Measurements from ENCODE around the gene DIRAS3.
"Not testable (repeated sequence)": the region's sequence is repeated elsewhere in the genome, so short reads cannot be mapped to it uniquely, and the experiment has no call there.

The DIRAS3 gene, protein sequence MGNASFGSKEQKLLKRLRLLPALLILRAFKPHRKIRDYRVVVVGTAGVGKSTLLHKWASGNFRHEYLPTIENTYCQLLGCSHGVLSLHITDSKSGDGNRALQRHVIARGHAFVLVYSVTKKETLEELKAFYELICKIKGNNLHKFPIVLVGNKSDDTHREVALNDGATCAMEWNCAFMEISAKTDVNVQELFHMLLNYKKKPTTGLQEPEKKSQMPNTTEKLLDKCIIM

DNA sequence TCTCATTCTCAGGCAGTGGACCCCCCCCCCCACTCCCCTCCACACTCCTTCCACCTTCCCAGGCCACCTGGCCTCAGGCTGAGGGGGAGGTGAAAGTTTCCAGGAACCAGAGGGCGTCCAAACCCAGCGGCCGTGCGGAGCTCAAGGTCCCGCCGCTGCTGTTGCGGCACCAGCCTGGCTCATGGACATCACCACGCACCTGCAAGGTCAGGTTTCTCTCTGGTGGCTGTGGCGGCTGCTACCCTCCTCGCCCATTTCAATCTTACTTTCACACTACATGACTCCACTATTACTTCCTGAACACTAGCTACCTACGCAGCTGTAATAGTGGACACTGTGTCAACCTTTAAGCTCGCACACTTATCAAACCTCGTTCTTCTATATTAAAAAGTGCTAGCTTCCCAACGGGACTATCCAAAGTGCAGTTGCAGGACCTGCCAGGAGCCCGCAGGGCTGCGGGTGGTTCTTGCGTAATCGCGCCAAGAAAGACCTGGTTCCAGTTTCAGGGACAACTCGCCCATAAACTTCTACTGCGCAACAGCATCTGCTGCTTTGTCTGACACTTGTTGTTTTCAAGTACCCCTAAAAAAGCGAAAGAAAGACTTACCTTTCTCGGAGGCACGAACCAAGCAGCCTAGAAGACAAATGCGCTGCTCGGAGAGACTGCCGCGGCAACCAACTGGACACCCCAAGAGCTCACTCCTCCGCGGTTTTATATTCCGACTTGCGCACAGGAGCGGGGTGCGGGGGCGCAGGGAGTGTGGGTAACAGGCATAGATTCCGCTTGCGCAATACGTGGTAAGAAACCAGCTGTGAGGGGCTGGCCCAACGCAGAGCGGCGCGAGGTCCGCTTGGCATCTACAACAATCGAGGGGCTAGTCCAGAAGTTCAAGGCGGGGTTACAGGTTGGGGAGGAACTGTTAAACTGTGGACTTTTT lies at the start of gene DIRAS3:
DIRAS3 (minus strand) TSS at position 687 of the 938 bp plus-strand sequence. CDS start 3,330 bp downstream, outside the sequence.
- DNase-seq = no peak

DNA sequence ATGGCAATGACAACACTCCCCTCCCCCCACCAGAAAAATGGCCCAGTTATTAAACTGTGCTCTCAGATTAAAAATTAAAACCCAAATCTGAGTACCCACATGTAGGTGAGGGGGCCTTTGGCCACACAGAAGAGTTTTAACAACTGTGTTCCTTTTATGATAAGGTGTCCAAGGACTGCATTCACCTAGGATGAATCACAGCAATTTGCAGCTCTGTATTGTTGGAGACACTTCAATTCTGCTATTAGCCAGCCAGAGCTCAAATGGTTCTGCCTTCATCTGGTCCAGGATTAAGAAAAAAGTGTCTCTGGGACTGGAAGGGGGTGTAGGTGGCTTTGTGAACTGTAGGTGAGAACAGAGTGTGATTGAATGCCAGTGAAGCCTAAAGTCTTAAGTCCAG lies 43.3 kb upstream of the DIRAS3 start:
- DNase-seq = no peak

DNA sequence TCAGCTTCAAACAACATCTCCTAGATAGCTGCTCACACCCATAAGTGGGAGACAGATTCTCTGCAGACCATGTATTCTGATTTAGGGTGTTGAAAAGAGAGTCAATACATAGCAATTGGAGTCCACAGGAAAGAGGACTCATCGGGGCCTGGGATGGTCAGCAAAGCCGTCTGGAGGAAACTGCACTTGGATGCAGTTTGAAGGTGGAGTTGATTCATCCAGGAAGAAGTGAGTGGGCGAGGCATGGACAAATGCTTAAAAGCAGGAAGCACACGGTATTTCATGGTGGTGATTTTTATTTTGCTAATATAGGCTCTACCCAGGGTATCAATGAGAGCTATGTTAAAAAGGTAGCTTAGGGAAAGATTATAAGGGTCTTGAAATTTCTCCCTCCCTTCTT lies 36.8 kb upstream of the DIRAS3 start:
- no peak for DNase-seq

DNA sequence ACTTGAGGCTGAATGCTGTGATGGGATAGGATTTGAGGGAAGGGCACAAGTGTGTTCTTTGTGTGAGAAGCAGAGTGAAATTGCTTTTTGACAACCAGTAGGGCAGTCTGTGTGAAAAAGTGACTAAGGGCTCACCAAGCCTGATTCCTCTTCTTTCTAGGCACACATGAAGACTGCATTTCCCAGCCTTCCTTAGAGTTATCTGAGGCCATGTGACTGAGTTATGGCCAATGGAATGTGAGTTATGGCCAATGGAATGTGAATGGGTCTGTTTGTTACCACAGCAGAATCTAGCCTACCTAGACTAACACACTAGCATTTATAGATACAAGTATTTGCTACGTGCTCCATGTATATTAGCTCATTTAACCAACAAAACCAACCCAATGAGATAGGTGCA lies 35.3 kb upstream of the DIRAS3 start:
- no peak for DNase-seq

DNA sequence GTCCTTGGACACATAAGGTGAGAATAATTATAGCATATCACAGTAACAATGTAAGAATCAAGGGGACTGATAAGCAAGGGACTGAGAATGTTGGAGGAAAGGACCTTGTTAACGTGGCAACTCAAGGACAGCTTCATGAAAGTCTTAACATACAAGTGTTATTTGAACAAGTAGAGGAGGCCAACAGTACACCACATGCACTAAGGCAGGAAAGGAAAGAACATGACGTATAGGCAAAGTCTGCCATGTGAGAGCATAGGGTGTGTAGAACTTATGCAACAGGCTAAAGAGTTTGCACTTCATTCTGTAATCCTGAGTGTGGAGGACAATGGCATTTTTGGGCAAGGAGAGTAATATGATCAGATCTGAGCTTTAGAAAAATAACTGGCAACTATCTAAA lies 33.3 kb upstream of the DIRAS3 start:
- DNase-seq = no peak

DNA sequence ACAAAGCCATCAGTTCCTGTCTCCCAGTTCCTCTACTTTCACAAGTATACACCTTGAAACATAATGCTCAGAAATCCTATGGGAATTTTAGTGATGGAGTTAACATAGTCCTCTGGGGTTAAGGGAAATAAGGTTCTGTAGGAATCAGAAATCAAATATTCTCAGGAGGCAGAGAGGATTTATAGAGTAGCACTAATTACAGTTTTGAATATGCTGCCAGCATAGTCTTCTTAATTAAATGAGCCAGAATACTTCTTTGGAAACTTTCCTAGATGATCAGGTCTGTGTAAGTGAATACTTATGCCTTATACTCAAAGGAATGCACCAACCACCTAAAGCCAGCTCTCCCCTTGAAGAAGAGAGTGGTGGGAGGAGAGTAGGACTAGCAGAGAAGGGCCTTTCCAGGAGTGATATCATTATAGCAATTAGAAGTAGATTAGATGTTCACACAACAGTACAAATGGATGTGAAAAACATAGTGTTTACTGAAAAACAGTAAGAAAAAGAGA lies 31.4 kb upstream of the DIRAS3 start:
- no peak for DNase-seq

DNA sequence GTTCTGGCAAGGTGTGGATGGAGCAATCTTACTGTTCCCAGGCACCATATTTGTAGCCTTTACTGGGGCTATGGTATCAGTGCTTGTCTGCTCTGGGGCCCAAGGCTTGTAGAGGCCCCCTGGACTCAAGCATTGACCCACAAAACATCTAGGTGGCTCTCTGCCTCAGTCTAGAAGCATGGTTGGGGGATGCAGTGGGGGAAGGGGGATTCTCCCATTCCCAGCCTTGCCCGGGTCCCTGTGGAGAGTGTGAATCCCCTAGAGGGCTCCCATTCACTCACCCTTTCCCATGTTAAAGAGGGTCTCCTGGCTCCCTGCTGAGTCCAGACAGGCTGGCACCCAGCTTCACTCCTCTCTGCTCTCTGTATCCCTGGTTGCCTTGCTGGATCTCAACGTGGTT lies 28.2 kb upstream of the DIRAS3 start:
- no peak for DNase-seq

DNA sequence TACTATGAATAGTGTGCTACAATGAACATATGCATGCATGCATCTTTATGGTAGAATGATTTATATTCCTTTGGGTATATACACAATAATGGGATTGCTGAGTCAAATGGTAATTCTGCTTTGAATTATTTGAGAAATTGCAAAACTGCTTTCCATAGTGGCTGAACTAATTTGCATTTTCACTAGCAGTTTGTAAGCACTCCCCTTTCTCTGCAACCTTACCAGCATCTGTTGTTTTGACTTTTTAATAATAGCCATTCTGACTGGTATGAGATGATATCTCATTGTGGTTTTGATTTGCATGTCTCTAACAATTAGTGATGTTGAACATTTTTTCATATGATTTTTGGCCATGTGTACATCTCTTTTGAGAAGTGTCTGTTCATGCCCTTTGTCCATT lies 24.0 kb upstream of the DIRAS3 start:
- DNase-seq = no peak

DNA sequence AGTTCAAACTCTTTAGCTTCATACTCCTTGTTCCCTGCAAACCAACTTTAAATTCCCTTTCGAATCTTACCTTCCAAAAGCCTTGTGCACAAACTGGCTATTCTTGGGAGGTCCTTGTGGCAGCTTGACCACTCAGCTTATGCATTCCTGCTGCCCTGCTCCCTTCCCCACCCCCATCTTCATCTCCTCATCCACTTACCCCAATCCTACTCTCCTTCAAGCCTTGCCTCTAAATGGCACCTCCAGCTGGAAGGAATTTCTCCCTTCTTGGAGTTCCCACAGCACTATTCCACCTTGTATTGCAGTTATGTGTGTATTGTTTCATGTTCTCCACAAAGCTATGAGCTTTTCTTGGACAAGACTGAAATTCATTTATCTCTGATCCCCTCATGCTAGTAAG lies 15.3 kb upstream of the DIRAS3 start:
- no peak for DNase-seq

DNA sequence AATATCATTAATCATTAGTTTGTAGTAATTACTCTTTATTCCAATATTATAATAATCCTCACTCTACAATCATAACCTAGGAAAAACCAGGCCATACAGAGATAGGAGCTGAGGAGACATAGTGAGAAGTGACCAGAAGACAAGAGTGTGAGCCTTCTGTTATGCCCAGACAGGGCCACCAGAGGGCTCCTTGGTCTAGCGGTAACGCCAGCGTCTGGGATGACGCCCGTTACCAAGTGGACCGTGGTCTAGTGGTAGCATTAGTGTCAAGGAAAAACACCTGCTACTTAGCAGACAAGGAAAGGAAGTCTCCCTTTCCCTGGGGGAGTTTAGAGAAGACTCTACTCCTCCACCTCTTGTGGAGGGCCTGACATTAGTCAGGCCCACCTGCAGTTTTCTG lies 7.6 kb upstream of the DIRAS3 start:
- not testable (repeated sequence) for DNase-seq

DNA sequence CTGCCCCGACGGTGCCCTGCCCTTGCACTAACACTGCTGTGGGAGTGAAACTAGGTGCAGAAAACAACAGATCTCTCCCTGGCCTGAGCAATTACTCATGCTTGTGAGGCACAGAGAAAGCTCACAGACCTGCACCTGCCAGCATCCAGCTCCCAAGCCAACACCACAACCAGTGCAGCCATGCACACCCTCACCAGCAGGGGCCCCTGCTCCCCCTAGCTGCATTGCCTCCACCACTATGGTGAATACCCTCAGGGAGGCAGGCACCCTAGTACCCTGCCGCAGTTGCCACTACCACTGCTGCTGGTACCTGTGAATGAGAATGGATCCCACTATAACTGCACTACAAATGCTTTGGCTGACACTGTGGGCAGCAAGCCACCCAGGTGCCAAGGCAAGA lies 7.1 kb upstream of the DIRAS3 start:
- no peak for DNase-seq

DNA sequence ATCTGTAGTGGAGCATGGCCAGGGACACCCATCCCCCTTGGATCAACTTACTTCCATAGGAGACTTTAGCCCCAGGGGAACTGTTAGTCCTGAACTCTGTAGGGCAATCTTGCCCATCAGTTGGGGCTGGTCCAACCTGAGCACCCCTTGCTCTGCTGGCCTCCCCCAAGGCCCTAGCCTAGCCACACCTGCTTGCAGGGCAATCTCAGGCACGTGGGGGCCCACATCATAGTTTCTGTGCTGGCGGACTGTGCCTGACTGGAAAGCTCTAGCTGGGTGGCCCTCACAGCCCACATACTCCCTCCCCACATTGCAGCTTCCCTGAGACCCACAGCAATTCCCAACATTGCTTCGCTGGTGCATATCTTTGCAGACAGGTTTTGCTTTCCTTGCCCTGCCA lies 6.6 kb upstream of the DIRAS3 start:
- no peak for DNase-seq

DNA sequence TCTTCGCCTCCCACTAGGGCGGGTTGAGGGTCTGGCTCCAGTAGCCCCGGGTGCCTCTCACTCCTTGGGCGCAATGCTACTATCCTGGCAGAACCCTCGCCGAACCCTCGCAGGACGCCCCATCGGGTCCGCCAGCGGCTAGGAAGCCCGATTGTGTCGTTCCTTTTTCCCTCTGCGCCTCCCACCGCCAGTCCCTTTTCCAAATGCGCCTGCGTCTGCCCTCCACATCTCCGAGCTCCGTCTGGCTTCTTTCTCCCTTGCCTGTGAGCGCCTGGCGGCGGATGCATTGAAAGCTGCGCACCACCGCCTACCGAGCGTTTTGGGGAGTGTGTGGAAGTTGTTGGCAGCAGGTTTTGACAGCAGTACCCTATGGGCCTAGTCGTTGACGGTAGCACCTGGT lies 1.0 kb upstream of the DIRAS3 start:
- no peak for DNase-seq

DNA sequence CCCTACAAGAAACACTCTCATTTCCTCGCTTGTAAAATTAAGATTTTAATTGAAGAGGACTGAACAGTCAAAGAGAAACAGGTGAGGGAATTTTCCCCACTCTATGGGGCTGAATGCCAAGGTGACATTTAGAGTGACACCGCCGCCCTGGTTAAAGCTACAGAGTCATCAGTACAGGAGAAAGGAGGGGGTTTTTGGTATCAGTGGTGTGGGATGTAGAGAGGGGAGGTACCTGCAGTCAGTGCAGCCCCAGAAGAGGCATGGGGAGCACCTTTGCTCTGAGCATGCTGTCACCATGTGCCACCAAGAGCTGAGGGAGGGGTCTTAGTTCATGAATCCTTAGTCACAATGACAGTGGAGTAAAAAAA lies 2.8 kb downstream of the DIRAS3 start:
- no peak for DNase-seq

DNA sequence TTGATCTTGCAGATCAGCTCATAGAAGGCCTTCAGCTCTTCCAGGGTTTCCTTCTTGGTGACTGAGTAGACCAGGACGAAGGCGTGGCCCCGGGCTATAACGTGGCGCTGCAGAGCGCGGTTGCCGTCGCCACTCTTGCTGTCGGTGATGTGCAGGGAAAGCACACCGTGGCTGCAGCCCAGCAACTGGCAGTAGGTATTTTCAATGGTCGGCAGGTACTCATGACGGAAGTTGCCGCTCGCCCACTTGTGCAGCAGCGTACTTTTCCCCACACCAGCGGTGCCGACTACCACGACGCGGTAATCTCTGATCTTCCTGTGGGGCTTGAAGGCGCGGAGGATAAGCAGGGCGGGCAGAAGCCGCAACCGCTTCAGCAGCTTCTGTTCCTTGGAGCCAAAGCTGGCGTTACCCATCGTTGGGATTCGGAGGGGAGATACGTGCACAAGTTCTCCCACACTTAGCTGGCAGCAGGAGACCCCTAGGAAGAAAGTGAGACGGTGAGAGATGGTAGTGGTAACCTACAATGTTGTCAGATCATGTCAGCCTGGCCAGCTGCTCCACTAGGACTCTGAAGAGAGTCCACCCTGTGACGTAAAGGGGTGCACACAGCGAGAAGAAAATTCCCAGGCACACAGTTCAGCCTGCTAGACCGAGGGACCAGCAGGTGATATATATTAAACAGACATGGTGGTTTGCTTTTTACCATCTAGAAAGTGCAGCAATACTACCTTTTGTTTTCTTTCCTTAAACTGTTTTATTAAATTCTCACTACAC lies 3.4 kb downstream of the DIRAS3 start:
- DNase-seq = no peak

DNA sequence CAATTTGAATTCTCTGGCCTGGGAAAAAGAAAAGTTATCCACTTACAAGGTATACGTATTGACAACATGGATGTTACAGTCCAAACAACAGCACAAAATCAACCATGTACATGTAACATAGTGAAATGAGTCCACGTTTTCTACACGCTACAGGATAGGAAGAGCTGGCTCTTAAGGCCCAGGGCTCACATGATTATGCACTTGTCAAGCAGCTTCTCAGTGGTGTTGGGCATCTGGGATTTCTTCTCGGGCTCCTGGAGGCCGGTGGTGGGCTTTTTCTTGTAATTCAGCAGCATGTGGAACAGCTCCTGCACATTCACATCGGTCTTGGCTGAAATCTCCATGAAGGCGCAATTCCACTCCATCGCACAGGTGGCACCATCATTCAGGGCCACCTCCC lies 4.0 kb downstream of the DIRAS3 start:
- no peak for DNase-seq

DNA sequence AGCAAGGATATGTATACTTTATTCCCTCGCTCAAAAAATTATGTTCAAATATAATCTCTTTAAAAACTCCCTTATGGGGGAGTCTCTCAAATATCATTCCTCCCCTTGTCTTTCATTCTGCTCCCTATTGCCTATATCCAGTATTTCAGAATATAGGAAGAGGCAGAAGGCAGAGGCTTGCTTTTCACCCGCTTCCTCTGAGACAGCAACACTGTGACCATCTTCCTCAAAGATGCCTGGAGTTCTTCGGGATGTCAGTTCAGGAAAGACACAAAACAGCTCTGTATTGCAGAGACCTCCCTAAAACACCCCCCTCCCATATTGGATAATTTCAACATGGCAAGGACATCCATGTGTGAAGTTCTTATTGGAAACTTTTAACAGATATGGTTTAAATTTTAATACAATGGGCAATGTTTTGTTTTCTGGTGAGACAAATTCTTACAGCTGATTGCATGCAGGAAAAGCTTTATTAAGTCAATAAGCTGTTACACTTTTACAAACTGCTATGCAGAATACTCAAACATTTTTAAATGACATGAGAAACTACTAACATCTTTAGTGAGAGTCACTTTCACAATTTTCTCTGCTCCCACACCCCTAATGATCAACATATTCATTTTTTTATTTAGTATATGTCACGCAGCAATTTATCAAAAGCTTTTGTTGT lies 4.8 kb downstream of the DIRAS3 start:
- DNase-seq = no peak

DNA sequence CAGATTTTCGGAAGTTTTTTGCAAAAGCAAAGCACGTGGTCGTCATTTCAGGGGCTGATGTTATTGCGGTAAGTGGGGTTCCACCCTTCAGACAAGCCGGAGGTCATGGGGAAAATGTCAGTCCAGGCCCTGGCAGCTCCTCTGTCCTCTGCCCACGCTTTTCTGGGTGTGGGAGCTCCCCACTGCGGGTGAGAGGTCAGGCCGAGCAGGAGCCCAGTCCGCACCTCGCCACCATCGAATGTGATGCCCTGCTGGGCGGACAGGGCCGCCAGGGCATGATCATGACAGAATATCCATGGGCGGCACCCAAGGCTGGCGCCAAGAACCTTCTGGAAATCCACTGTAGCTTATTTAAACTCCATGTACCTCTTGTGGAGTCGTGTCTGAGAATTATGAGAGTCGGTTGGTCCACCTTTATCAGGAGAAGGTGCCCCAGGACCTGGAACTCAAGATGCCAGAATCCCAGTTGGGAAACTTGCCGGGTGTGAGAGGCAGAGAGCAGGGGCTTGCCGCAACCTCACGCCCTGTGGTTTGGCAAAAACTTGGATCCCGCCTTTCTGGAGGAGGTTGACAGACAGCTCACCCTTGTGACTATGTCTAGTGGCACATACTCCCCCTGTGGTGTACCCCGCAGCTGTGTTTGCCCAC lies 6.9 kb downstream of the DIRAS3 start:
- DNase-seq = no peak

DNA sequence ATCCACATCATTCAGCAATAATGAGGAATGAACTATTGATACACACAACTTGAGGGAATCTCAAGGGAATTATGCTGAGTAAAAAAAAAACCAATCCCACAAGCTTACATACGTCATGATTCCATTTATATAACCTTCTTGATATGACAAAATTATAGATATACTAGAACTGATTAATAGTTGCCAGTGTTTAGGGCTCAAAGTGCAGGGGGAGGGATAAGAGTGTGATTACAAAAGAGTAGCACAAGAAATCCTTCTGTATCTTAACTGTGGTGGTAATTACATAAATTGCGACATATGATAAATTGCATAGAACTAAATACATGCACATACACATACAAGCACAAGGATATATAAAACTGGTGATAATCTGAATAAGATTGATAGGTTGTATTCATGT lies 13.5 kb downstream of the DIRAS3 start:
- no peak for DNase-seq

DNA sequence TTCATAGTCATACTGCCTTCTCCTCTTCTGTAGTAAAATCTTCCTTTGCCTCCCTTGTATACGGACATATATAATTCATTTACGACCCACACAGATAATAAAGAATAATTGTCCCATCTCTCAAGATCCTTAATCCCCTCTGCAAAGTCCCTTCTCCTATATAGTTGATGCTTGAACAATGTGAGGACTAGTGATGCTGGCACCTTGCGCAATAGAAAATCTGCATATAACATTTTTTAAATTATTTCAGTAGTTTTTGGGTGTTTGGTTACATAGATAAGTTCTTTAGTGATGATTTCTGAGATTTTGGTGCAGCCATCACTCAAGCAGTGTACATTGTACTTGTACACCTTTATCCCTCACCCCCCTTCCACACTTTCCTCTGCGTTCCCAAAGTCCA lies 21.0 kb downstream of the DIRAS3 start:
- DNase-seq = no peak

DNA sequence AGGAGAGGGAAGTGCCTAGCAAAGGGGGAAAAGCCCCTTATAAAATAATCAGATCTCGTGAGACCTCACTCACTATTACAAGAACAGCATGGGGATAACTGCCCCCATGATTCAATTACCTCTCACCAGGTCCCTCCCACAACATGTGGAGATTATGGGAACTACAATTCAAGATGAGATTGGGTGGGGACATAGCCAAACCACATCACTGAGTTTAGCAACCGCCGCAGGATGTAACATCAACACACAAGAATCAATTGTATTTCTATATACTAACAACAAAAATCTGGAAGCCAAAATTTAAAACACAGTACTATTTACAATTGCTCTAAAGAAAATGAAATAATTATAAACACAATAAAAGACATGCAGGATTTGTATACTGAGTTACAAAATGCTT lies 21.9 kb downstream of the DIRAS3 start:
- no peak for DNase-seq

DNA sequence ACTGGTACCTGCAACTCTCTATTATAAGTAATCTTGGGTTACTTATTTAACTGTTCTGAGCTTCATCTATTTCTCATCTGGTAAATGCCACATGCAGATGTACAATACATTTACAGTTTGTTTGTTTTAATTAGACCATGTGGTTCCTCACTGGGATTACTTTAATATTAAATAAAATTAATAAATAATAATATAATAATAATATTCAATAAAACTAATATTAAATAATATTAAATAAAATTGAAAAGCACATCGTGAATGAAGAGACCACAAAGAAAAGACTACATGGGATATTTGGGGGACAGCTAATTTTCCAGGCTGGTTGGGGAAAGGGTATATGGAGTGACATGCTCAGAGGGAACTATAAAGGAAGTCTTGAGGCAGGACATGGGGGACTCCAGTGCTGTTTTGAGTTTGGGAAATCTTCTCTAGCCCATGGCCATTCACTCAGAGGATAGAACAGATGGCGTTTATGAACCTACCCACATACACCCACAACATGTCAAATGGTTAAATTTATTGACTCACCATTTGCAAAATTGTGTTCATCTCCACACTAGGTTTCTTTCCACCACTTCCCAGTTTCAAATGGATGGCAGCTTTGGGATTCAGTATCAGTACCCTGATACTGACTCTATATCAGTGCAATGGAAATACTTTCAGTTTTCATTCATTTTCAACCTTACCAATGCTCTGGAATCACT lies 25.6 kb downstream of the DIRAS3 start:
- no peak for DNase-seq
